NCI-H748 (cell line): Measurements from ENCODE around the gene NAPEPLD.
"Not testable (repeated sequence)": the region's sequence is repeated elsewhere in the genome, so short reads cannot be mapped to it uniquely, and the experiment has no call there.

Source experiments
- DNase-seq: peaks from one replicate; lab custom pipeline; 2025; ENCODE audit not compliant: unreplicated experiment; lab: John Stamatoyannopoulos, UW

Gene NAPEPLD

DNA sequence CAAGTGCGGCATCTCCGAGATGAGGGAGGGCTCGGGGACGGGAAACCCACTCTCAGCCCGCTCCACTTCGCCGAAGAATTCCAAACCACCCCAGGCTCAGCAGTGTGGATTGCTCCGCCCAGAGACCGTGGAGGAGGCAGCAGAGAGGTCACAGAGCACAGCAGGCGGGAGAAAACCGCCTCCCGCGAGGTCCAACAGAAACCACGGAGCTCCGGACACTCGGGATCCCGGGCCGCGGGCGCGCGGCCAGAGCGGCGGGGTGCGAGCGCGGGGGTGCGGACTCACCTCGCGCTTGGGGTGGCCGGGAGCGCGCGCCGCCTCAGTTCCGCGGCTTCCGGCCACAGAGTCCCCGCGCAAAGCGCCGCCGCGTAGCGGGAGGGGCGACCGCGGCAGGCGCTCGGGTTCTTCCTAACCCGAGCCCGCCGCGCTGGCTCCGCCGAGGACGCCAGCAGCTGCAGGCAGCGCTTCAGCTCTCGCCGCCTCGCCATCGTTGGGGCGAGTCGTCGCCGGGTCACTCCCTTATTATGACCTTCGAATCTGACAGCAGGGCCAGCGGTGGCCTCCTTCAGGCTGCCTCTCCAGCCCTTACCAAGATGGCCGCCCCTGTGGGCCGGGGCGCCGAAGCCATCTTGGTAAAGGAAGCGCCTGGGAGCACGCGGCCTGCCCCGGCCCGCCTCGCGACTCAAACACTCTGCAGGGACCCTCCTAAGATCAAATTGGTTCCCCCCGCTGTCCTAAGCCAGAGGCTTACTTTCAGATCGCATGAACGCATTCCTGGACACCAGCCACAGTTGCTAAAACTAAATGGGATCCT, at the start of gene NAPEPLD:
NAPEPLD (minus strand) TSS at position 106 of the 814 bp plus-strand sequence. CDS start 20,323 bp downstream, outside the sequence.
- peak; percentile 93 for DNase-seq

DNA sequence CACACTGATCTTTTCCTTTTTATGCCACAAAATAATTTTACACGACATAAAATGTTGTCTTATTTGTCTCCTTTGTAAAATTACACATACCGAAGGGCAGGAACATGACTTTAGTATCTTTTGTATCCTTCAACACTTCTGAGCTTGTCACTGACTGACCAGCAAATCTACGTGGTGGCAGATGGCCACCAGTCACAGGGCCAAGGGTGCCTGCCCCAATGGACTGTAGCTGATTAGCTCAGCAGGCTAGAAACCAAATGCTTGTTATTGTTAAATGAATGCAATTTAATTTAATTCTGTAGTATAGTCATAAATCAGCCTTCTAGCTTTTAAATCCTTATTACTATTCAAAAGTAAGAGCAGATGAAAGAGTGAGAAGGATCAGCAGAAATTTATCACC, 49.2 kb upstream of the NAPEPLD start:
- not testable (repeated sequence) for DNase-seq

DNA sequence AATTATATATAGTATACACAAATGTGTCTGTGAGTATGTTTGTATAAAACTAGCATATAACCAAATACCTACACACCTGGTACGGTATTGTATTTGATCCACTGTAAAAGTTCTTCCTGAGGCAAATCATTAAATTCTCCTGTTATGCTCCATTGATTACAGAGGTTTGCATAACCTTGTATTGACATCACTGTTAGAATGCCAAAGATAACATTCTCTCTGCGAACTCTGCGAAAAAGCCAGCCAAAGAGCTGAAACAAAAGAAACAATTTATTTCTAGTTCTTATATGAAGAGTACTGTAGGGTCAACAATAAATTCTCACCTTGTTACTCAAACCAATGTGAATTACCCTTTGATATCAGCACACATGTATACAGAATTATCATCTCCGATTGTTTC, 46.5 kb upstream of the NAPEPLD start:
- DNase-seq, result not testable (repeated sequence)

DNA sequence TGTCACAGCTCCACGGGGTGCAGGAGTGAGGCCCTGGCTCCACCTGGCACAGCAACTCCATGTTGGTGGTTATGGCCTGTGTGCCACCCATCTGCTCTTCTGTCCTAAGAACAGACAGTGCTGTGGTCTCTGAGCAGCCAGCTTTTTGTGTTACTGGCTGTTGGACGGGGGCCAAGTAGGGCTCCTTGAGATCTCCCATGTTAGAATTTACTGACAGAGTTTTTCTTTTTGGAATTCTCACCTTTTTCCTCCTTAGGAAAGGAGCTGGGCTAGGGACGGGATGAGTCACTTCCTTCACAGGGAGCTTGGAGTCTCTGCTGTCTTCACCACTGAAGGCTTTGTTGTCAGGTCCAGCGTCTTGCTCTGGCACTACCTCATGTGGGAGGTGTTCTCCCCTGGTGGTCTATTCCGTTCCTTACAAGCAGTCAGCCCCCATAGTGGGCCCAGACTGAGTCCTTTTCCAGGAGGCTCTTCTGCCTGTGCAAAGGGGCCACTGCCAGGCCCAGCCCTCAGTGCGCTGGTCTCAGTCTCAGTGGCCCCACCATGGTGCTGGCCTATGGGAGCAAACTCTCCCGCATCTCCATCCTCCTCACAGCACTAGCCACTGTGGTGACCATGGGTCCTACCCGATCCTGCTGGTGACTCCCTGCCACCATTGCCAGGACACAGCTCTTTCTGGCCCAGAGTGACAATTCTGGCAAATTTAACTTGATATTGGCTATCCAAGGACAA, 23.7 kb upstream of the NAPEPLD start:
- not testable (repeated sequence) for DNase-seq

DNA sequence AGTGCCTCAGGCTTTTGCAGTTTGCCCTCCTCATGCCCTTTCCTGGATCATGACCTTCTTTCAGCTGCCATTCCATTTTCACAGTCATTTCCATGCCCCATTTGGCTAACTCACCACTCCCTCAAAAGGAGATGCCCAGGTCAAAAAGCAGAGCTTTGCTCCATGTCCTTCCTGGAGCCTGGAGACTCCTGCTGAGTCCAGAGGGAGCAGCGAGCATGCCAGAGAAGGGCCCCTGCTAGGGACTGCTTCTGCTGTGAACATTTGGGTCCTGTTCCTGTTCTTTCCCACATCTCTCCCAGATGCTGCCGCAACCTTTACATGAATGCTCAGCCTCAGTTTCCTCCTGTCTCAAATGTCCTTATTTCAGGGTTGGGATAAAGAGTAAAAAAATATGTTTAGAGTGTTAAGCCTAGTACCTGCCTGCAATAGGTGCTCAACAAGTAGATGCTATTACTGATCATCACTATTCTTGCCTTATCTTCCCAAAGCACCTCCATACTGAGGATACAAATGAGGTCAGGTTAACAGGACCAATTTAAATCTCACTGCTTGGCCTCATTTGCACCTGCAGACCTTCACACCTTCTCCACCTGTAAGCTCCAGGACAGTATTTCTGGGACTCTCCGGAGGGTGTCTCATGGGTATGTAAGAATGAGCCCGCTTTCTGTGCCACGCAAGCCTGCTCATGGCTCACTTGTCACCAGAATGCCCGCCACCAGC, 23.0 kb upstream of the NAPEPLD start:
- not testable (repeated sequence) for DNase-seq

DNA sequence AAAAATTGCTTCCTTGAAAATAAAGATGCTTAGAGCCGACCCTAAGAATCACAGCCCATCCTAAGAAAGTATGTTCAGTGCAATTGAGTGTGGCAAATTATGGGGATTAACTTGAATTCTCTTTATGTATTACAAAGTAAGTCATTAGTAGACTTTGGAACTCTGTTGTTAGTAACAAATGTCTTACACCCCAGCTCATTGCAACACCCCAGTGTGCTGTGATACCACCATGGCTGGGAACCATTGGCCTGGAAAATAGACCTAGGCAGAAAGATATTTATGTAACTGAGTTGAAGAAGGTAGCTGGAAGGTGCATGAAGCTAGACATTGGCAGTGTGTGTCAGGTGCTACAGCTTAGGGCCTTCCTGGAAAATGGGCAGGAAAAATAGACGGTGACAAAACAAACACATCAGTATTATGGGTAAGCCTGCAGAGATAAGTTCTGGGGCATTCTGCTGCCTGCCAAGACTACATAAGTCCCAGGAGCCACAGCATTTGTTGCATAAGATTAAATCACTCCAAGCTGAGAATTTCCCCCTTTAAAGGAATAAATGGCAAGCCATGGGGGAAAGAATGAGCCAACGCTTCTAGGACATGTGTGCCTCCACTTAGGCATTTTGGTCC, 18.1 kb upstream of the NAPEPLD start:
- not testable (repeated sequence) for DNase-seq

DNA sequence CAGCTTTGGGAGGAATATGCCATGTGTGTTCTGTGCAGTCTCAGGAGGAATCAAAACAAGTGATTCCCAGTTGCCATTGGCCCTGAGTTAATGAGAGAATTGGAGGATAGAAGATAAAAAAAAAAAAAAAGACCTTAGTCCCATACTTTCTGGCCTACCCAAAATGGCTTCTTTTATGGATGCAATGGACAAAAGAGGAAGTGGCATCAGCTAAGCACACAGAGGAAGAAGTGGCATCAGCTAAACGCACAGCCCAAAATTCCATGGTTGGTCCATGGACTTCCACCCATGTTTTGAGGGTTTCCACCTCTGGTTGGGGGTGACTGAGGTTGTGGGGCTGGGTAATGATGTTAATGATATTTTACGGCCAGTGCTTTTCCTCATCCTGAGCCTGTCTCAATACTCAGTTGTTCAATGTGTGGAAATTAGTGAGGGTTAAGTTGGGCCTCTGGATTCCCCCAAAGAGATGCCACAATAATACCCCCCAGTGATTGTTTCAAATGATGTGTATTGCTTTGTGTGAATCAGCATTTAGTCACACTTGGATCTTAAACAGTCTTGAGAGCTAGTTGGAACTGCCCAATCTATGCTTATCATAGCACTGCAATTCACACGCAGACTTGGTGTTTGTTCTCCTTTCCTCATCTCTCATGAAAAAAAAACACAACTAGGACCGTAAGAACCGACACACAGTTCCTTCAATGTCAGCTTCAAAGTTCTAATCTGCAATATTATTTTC, 14.4 kb upstream of the NAPEPLD start:
- not testable (repeated sequence) for DNase-seq

DNA sequence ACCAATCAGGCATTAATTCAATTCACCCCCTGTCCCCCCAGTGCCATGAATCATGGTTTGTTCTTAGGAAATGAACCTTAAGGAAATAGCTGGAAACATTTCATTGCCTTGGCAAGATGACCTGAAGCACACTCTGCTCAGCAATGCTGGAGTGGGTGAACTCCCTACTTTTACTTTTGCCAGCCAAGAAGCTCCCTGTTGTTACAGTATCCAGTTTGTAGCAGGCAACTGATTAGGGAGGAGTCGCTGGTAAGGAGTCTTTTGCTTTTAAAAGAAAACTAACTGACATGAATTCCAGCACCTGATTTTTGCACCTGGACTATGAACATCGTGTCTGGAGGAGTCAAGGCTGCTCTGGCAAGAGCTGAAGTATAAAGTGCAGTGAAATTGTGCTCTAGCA, 13.7 kb upstream of the NAPEPLD start:
- not testable (repeated sequence) for DNase-seq

DNA sequence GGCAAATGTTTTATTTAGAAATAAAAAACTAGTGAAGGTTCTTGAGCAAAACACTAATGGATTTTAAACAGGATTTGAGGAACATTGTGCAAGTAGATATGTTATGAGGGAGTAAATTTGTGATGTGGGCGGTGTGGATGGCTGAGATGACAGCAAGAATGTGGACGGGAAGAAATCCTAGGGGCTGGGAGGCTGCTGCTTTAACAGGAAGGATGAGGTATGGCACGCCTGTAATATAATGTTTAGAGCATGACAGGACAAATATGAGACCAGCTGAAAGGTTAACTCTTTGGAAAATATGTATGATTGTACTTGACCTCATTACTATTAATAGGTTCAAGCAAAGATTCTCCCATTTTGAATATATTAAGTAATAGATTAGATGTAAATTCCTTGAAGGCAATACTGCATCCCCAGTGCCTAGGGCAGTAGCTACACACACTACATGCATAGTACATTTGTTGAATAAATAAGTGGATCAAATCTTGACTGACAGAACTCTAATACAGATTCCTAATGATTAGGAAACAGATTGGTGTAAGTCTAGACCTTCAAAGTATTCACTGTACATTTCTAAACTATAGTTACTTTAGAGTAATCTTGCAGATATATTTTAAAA, 13.2 kb upstream of the NAPEPLD start:
- not testable (repeated sequence) for DNase-seq

DNA sequence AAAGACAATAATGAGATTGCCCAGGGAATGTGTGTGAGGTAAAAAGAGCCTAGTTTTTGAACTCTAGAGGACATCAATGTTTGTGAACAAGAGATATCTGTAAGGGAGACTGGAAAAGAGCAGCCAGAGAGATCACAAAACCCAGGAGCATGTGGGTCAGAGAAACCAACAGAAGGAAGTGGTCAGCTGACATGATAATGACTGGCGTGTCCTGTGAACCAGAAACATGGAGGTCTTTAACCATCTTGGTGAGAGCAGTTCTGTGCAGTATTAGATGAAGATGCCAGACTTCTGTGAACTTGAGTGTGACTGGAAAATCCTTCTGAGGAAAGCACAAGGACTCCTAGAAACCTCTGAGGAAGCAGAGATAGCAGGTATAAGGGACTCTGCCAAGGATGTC, 10.2 kb upstream of the NAPEPLD start:
- not testable (repeated sequence) for DNase-seq

DNA sequence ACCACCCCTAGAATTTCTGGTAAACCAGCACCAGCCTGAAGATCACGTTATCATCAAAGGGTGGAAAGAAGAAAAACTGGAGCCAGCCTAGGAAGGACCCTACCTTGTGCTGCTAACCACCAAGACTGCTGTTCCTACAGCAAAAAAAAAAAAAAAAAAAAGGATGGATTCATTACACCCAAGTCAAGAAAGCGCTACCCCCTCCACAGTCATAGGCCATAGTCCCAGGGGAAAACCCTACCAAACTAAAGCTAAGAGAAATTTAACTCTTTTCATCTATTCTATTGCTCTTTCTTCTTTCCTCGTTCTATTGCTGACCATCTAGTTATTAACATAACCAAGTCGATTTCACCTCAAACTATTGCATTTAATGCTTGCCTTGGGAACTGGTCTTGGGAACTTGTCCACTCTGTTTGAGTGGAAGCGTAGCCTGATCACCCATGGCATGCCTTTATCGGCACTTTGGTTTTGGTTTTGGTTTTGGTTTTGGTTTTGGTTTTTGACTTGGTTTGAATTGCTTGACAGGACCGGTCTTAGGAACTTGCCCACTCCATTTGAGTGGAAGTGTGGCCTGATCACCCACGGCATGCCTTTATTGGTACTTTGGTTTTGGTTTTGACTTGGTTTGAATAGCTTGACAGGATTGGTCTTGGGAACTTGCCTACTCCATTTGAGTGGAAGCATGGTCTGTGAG, 6.6 kb upstream of the NAPEPLD start:
- not testable (repeated sequence) for DNase-seq

DNA sequence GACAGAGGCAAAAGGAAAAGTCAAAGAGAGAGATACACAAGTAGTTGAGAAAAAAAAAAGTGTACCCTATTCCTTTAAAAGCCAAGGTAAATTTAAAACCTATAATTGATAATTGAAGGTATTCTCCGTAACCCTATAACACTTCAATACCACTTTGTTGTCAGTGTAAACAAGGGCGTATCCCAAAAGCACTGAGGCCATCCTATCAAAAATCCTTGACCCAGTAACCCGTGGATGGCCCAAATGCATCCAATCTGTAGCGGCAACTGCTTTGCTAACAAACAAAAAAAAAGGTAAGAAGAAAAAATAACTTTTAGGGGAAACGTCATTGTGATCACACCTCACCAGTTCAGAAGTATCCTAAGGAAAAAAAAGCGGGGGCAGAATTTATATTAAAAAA, 5.1 kb upstream of the NAPEPLD start:
- DNase-seq, result peak; percentile 37

DNA sequence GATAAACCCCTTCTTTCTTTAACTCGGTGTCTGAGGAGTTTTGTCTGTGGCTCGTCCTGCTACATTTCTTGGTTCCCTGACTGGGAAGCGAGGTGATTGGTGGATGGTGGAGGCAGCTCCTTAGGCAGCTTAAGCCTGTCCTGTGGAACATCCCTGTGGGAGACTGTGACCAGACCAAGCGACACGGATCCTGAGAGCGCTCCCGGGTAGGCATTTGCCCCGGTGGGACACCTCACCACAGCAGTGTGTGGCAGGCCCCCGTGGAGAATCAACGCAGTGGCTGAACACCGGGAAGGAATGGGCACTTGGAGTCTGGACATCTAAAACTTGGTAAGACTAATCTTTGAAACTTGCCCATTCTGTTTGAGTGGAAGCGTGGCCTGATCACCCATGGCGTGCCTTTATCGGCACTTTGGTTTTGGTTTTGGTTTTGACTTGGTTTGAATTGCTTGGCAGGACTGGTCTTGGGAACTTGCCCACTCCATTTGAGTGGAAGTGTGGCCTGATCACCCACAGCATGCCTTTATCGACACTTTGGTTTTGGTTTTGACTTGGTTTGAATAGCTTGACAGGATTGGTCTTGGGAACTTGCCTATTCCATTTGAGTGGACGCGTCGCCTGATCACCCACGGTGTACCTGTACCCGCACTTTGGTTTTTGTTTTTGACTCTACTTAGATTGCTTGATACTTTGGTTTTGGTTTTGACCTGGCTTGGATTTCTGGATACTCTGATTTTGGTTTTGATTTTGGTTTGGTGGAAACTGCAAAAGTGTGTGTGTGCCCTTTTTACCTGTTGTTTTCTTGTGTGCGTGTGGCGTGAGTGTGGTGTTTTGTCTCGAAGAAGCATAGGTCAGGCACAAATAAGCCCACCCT, 4.1 kb upstream of the NAPEPLD start:
- not testable (repeated sequence) for DNase-seq

DNA sequence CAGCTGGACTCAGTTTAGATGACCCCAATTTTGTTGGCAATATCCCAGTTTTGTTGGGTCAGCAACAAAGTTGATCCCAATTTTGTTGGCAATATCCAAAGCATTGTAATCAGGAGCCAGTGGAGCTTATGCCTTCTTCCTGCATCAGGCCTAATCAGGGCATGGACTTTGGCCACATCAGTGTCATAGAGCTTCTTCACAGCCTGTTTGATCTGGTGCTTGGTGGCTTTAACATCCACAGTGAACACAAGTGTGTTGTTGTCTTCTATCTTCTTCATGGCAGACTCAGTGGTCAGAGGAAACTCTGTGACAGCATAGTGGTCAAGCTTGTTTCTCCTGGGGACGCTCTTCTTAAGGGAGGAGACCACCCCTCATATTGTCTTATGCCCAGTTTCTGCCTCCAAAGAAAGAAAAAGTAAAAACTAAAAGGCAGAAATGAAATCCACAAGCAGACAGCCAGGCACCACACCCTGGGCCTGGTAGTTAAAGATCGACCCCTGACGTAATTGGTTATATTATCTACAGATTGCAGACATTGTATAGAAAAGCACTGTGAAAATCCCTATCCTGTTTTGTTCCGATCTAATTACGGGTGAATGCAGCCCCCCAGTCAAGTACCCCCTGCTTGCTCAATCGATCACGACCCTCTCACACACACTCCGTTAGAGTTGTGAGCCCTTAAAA, 3.2 kb upstream of the NAPEPLD start:
- DNase-seq, result not testable (repeated sequence)

DNA sequence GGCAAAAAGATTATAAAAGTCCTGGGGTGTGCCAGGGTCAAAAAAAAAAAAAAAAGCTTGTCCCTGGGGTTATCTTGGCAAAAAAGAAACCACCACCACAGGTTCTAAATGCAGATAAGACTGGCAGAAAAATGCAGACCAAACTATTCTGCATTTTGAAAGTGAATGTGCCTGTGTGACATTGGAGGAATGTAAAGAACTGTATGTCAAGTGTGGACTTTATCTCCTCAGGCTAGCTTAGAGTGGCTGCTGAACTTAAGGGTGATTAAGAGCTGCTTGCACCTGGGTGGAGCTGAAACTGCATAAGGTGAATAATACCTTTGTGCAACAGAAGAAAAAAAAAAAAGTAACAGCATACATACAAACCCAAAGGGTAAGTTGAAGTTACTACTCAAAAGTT, 1.3 kb upstream of the NAPEPLD start:
- no peak for DNase-seq

DNA sequence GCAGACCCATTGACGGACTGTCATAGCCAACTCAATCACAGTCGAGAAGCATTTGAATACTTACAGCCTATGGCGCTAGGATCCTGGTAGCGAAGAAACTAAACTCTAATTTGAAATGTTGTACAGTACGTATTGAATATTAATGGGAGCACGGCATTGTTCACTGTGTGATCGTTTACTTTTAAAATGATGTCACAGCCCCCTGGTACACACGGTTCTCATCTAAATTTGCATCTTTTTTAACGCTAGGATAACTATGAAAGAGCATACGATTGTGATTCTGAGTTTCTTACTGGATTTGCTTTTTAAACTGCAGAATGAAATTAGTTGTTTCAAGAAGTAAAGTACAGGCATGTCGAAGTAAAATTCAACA, 895 bp upstream of the NAPEPLD start:
- DNase-seq, result no peak

DNA sequence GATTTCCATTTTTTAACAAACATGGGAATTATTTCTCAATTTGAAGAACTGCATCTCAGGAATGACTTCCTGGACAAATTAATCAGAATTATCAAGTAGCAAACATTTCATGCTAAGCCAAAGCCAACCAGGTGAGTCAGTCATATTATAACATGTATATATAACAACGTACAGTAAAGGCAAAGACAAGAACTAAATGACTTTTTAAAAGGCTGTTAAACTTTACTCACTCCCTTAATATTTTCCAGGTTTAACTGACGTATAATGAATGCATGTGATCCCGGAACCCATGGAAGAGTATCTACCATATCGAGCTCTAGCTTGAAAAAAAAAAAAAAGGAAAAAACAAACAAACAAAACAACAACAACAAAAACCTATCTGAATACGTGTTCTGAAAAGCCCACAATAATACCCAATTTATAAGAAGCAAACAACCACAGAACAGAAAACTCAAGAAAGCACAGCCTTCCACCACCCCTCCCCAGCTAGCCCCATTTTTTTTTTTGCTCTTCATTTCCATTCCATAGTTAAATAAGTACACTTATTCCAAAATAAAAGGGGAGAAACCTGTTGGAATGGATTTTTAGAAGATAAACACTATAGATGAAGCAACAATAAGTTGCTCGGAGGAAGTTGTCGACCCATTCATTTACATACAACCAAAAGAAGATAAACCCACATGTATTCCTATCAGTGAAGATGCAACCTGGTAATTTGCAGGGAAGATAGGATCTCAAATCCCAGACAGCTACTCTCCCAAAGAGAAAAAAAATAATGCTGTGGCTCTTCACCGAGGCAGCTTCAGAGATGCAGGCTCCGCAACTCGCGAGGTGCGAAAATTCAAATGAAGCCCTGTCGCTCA, 537 bp downstream of the NAPEPLD start:
- DNase-seq, result no peak
